ENCODE results near the gene COPS7A.
"Not testable (repeated sequence)": the region's sequence is repeated elsewhere in the genome, so short reads cannot be mapped to it uniquely, and the experiment has no call there.

The COPS7A gene

GRCh38 chr12:6703631-6704030 lies 20.2 kb upstream of the COPS7A start:
- peak; percentile 26 for DNase-seq

- DNase-seq: not testable (repeated sequence)
Observed at GRCh38 chr12:6708351-6708750, 15.5 kb upstream of the COPS7A start.

- DNase-seq: no peak
Observed at GRCh38 chr12:6708960-6709394, 14.9 kb upstream of the COPS7A start.

- not testable (repeated sequence) for DNase-seq
Observed at GRCh38 chr12:6716031-6716873, 7.6 kb upstream of the COPS7A start.

GRCh38 chr12:6716874-6717437 lies 6.9 kb upstream of the COPS7A start:
- DNase-seq: no peak

- DNase-seq: no peak
Observed at GRCh38 chr12:6722863-6723262, 983 bp upstream of the COPS7A start.

- peak; percentile 45 for DNase-seq
Observed at GRCh38 chr12:6724409-6724797, 557 bp downstream of the COPS7A start.

GRCh38 chr12:6725350-6725749 lies 1.5 kb downstream of the COPS7A start:
- DNase-seq: no peak

- no peak for DNase-seq
Observed at GRCh38 chr12:6729186-6729585, 5.3 kb downstream of the COPS7A start.

- no peak for DNase-seq
Observed at GRCh38 chr12:6730169-6730568, 6.3 kb downstream of the COPS7A start.

GRCh38 chr12:6734506-6735387 lies 10.9 kb downstream of the COPS7A start:
- DNase-seq: no peak

GRCh38 chr12:6735448-6736191 lies 11.8 kb downstream of the COPS7A start:
- DNase-seq: peak; percentile 44

GRCh38 chr12:6736754-6737153 lies 12.9 kb downstream of the COPS7A start:
- no peak for DNase-seq

- DNase-seq: not testable (repeated sequence)
Observed at GRCh38 chr12:6742080-6742479, 18.2 kb downstream of the COPS7A start.

- no peak for DNase-seq
Observed at GRCh38 chr12:6742834-6743233, 19.0 kb downstream of the COPS7A start.

GRCh38 chr12:6743300-6743699 lies 19.5 kb downstream of the COPS7A start:
- DNase-seq: not testable (repeated sequence)

GRCh38 chr12:6745741-6746525 lies 22.1 kb downstream of the COPS7A start:
- peak; percentile 81 for DNase-seq

GRCh38 chr12:6747216-6747615 lies 23.4 kb downstream of the COPS7A start:
- no peak for DNase-seq

- DNase-seq: no peak
Observed at GRCh38 chr12:6748761-6749160, 24.9 kb downstream of the COPS7A start.

GRCh38 chr12:6750506-6750905 lies 26.7 kb downstream of the COPS7A start:
- no peak for DNase-seq

GRCh38 chr12:6751767-6752166 lies 27.9 kb downstream of the COPS7A start:
- DNase-seq: no peak
